H1 (cell line): Measurements from ENCODE around the gene TMEM14B. TPM values are rescaled to one million over a fixed set of nuclear protein-coding genes. Genes with fewer than 3 reads are reported as not detected.

ENCODE experiments used
- CTCF ChIA-PET: fragments of 300-600 bp; sonication (Branson Sonifier 250); formaldehyde crosslinking; loops from one replicate; lab custom pipeline; 2021; ENCODE audit not compliant: partially characterized antibody; lab: Charles Lee
- POLR2A ChIA-PET: fragments of 300-600 bp; sonication (Branson Sonifier 250); formaldehyde crosslinking; loops from one replicate; lab custom pipeline; 2021; ENCODE audit warnings: inconsistent platforms; ENCODE audit not compliant: partially characterized antibody; lab: Charles Lee
- DNase-seq, 2 experiments: peaks; one replicate each; pipeline versions ENCODE4 v3.0.0 to v3.0.0-alpha.2; 2010 to 2022; ENCODE audit warnings: low spot score in 2 of 2, low read depth in 1 of 2, mixed read lengths in 1 of 2
- FAIRE-seq: peaks from 2 replicates; lab custom pipeline; 2011; peaks lifted over from hg19 to GRCh38; lab: Jason Lieb, UNC
- H2AFZ ChIP-seq: 2 replicates; pipeline ENCODE4 v1.8.1; 2012; ENCODE audit warnings: low read length, inconsistent platforms
- H2AK5ac ChIP-seq: 2 replicates; pipeline ENCODE4 v1.6.1; 2013; ENCODE audit warnings: low read depth, low read length
- H2BK120ac ChIP-seq: replicated peaks from 2 replicates; pipeline ENCODE3; 2013; ENCODE audit warnings: low read depth, low read length, inconsistent platforms
- H2BK12ac ChIP-seq: 2 replicates; pipeline ENCODE4 v1.6.1; 2013; ENCODE audit warnings: low read depth, low read length
- H2BK15ac ChIP-seq: 2 replicates; pipeline ENCODE4 v1.6.1; 2013; ENCODE audit warnings: low read length
- H2BK20ac ChIP-seq: 2 replicates; pipeline ENCODE4 v1.6.1; 2013; ENCODE audit warnings: low read length
- H2BK5ac ChIP-seq: 2 replicates; pipeline ENCODE4 v1.6.1; 2013; ENCODE audit warnings: low read depth, low read length
- H3K14ac ChIP-seq: 2 replicates; pipeline ENCODE4 v1.6.1; 2013; ENCODE audit warnings: inconsistent platforms; ENCODE audit not compliant: insufficient read length
- H3K18ac ChIP-seq: 2 replicates; pipeline ENCODE4 v1.6.1; 2013; ENCODE audit warnings: low read length; ENCODE audit errors: extremely low read depth
- H3K23ac ChIP-seq: 2 replicates; pipeline ENCODE4 v1.6.1; 2013; ENCODE audit warnings: inconsistent platforms; ENCODE audit not compliant: insufficient read length
- H3K23me2 ChIP-seq: 2 replicates; pipeline ENCODE4 v1.6.1; 2013; ENCODE audit warnings: low read depth, low read length
- H3K27ac ChIP-seq: 2 replicates; pipeline ENCODE4 v1.6.1; 2011; ENCODE audit warnings: low read depth, low read length, inconsistent platforms
- H3K27me3 ChIP-seq, 4 experiments: replicated peaks in 1 of 4; 1 replicate in 1 of 4; 2 replicates in 3 of 4; pipeline versions ENCODE4 v1.6.1 to v1.8.1; 2011 to 2013; ENCODE audit warnings: low read length in 3 of 4, mild to moderate bottlenecking in 3 of 4, inconsistent platforms in 2 of 4, mixed read lengths in 2 of 4, moderate library complexity in 1 of 4; ENCODE audit not compliant: control insufficient read depth in 3 of 4, insufficient read depth in 3 of 4; ENCODE audit errors: extremely low read depth in 1 of 4
- H3K36me3 ChIP-seq, 4 experiments: 2 replicates each; pipeline versions ENCODE4 v1.6.1 to v1.8.1; 2011 to 2013; ENCODE audit warnings: mild to moderate bottlenecking in 4 of 4, low read length in 3 of 4, moderate library complexity in 2 of 4, control low read depth in 1 of 4, inconsistent platforms in 1 of 4; ENCODE audit not compliant: insufficient read depth in 4 of 4, control insufficient read depth in 2 of 4
- H3K4ac ChIP-seq: replicated peaks from 2 replicates; pipeline ENCODE3; 2013; ENCODE audit warnings: low read length, low read depth, mixed read lengths, inconsistent platforms; ENCODE audit not compliant: insufficient read length
- H3K4me1 ChIP-seq, 4 experiments: replicated peaks in 1 of 4; 1 replicate in 1 of 4; 2 replicates in 3 of 4; pipeline versions ENCODE4 v1.6.1 to v1.8.1; 2011 to 2013; ENCODE audit warnings: low read length in 3 of 4, inconsistent platforms in 2 of 4, mixed read lengths in 1 of 4; ENCODE audit not compliant: insufficient read depth in 4 of 4, control insufficient read depth in 3 of 4
- H3K4me2 ChIP-seq, 2 experiments: 2 replicates each; pipeline versions ENCODE4 v1.6.1 to v1.8.1; 2011 to 2013; ENCODE audit warnings: low read depth in 2 of 2, low read length in 2 of 2, control low read depth in 1 of 2, inconsistent platforms in 1 of 2, mild to moderate bottlenecking in 1 of 2; ENCODE audit not compliant: insufficient read depth in 1 of 2
- H3K4me3 ChIP-seq, 4 experiments: fragments of 200-600, 300-600 bp in 1 of 4; sonication (generic), shearing (Covaris generic), sonication (Bioruptor Twin) in 1 of 4; 2 replicates each; pipeline versions ENCODE4 v1.5.1 to v1.8.1; 2011 to 2016; ENCODE audit warnings: low read length in 4 of 4, low read depth in 3 of 4, control low read depth in 2 of 4, inconsistent platforms in 2 of 4, mild to moderate bottlenecking in 2 of 4, mixed read lengths in 1 of 4, moderate library complexity in 1 of 4; ENCODE audit not compliant: insufficient read depth in 2 of 4; ENCODE audit errors: extremely low read depth in 1 of 4
- H3K56ac ChIP-seq: replicated peaks from 2 replicates; pipeline ENCODE3; 2013; ENCODE audit warnings: low read depth, mild to moderate bottlenecking, mixed read lengths, low read length, inconsistent platforms; ENCODE audit not compliant: insufficient read length
- H3K79me1 ChIP-seq: 2 replicates; pipeline ENCODE4 v1.6.1; 2013; ENCODE audit warnings: low read depth, low read length, control low read depth
- H3K79me2 ChIP-seq, 2 experiments: 2 replicates each; pipeline versions ENCODE4 v1.6.1 to v1.8.1; 2012 to 2013; ENCODE audit warnings: low read length in 2 of 2, mild to moderate bottlenecking in 2 of 2, inconsistent platforms in 1 of 2; ENCODE audit not compliant: insufficient read depth in 2 of 2, control insufficient read depth in 1 of 2
- H3K9ac ChIP-seq, 4 experiments: replicated peaks in 1 of 4; 1 replicate in 1 of 4; 2 replicates in 3 of 4; pipeline versions ENCODE4 v1.6.1 to v1.8.1; 2011 to 2013; ENCODE audit warnings: low read depth in 3 of 4, low read length in 3 of 4, control low read depth in 2 of 4, mild to moderate bottlenecking in 2 of 4, moderate library complexity in 2 of 4, inconsistent platforms in 1 of 4; ENCODE audit errors: extremely low read depth in 1 of 4
- H3K9me3 ChIP-seq, 2 experiments: 2 replicates each; pipeline versions ENCODE4 v1.6.1 to v1.8.1; 2012 to 2013; ENCODE audit warnings: mild to moderate bottlenecking in 2 of 2, moderate library complexity in 2 of 2, control low read depth in 1 of 2, inconsistent platforms in 1 of 2, low read depth in 1 of 2, low read length in 1 of 2, mixed read lengths in 1 of 2; ENCODE audit not compliant: insufficient read depth in 2 of 2
- H4K20me1 ChIP-seq, 2 experiments: replicated peaks in 1 of 2; 2 replicates each; pipeline versions ENCODE3 to v1.8.1; 2011 to 2013; ENCODE audit warnings: inconsistent platforms in 2 of 2, low read length in 2 of 2, mild to moderate bottlenecking in 1 of 2; ENCODE audit not compliant: insufficient read depth in 2 of 2, control insufficient read depth in 1 of 2
- H4K5ac ChIP-seq: 2 replicates; pipeline ENCODE4 v1.6.1; 2013; ENCODE audit warnings: low read length, low read depth, mixed read lengths, inconsistent platforms; ENCODE audit not compliant: insufficient read length
- H4K8ac ChIP-seq: 2 replicates; pipeline ENCODE4 v1.8.0; 2013; ENCODE audit warnings: mild to moderate bottlenecking, moderate library complexity, low read length, inconsistent platforms; ENCODE audit not compliant: insufficient read depth; ENCODE audit errors: extremely low read depth
- H4K91ac ChIP-seq: replicated peaks from 2 replicates; pipeline ENCODE3; 2013; ENCODE audit warnings: low read length, mixed read lengths, inconsistent platforms; ENCODE audit not compliant: insufficient read length
- CEBPB ChIP-seq: IDR thresholded peaks from 2 replicates; pipeline ENCODE4 v1.6.1; 2012; ENCODE audit warnings: low read depth, low read length
- EGR1 ChIP-seq: IDR thresholded peaks from 2 replicates; pipeline ENCODE4 v1.6.1; 2011; ENCODE audit warnings: low read depth, low read length, borderline replicate concordance
- HDAC2 ChIP-seq, 2 experiments: fragments of 300-600 bp in 1 of 2; sonication (generic) in 1 of 2; IDR thresholded peaks; 2 replicates each; pipeline ENCODE4 v1.6.1; 2011 to 2012; ENCODE audit warnings: low read depth in 2 of 2, low read length in 2 of 2, mild to moderate bottlenecking in 2 of 2, moderate library complexity in 2 of 2, borderline replicate concordance in 1 of 2, inconsistent platforms in 1 of 2
- PHF8 ChIP-seq: fragments of 200-600 bp; sonication (generic); conservative IDR thresholded peaks from 2 replicates; pipeline ENCODE4 v1.7.1; 2012; ENCODE audit warnings: low read depth, mild to moderate bottlenecking, inconsistent platforms, low read length, moderate library complexity
- POLR2A ChIP-seq, 2 experiments: IDR thresholded peaks; 1 replicate in 1 of 2; 2 replicates in 1 of 2; pipeline ENCODE4 v1.6.1; 2011; ENCODE audit warnings: low read depth in 2 of 2, low read length in 2 of 2, mild to moderate bottlenecking in 2 of 2; ENCODE audit errors: control extremely low read depth in 1 of 2
- RBBP5 ChIP-seq: IDR thresholded peaks from 2 replicates; pipeline ENCODE4 v1.7.1; 2012; ENCODE audit warnings: low read depth, mild to moderate bottlenecking, inconsistent platforms, low read length, moderate library complexity, borderline replicate concordance
- RFX5 ChIP-seq: IDR thresholded peaks from 2 replicates; pipeline ENCODE4 v1.6.1; 2011; ENCODE audit warnings: low read depth, low read length, improper control_type of control experiment, borderline replicate concordance
- RXRA ChIP-seq: IDR thresholded peaks from 2 replicates; pipeline ENCODE4 v1.6.1; 2011; ENCODE audit warnings: low read depth, mild to moderate bottlenecking, low read length, moderate library complexity; ENCODE audit not compliant: insufficient read depth
- SAP30 ChIP-seq: fragments of 300-600 bp; sonication (generic); IDR thresholded peaks from 2 replicates; pipeline ENCODE4 v1.7.1; 2012; ENCODE audit warnings: low read length, moderate library complexity, mild to moderate bottlenecking, inconsistent platforms; ENCODE audit not compliant: insufficient read depth, insufficient replicate concordance
- SIX5 ChIP-seq: IDR thresholded peaks from 2 replicates; pipeline ENCODE4 v1.6.1; 2011; ENCODE audit warnings: mild to moderate bottlenecking, low read depth, low read length
- TBP ChIP-seq: IDR thresholded peaks from 2 replicates; pipeline ENCODE4 v1.6.1; 2011; ENCODE audit warnings: low read depth, low read length, improper control_type of control experiment
- TCF12 ChIP-seq: IDR thresholded peaks from 2 replicates; pipeline ENCODE4 v1.6.1; 2011; ENCODE audit warnings: low read depth, mild to moderate bottlenecking, low read length
- WGBS, 2 experiments: shearing (Covaris generic) in 1 of 2; methylation state at CpG; one replicate each; pipeline versions ENCODE4 v1.1.6 to v1.1.7; 2013 to 2015; ENCODE audit warnings: low lambda C conversion rate in 2 of 2, mixed read lengths in 2 of 2, inconsistent platforms in 1 of 2, low coverage in 1 of 2, missing lambda C conversion rate in 1 of 2; ENCODE audit not compliant: insufficient replicate concordance in 2 of 2, insufficient coverage in 1 of 2, insufficient read length in 1 of 2; ENCODE audit errors: extremely low coverage in 1 of 2, missing lambda C conversion rate in 1 of 2; 5-methylcytosine and 5-hydroxymethylcytosine counted together
- polyA plus RNA-seq, 7 experiments: library from polyadenylated mRNA; depleted of rRNA in 3 of 7; stranded (reverse) in 5 of 7; unstranded in 2 of 7; fragments of >200 nt in 5 of 7; fragments of 200-250 nt in 2 of 7; gene quantifications; 1 replicate in 5 of 7; 2 replicates in 1 of 7; 4 replicates in 1 of 7; pipeline versions ENCODE4 v1.2.1 to v1.2.3, GENCODE V29; 2011 to 2013; ENCODE audit warnings: missing spikeins in 2 of 7, mixed read lengths in 2 of 7
- total RNA-seq: library from RNA; stranded (reverse); fragmentation: NEBNext Ultra II Directional; extraction: Animal tissue kit (Norgen Biotek cat#: 25700); gene quantifications from 2 replicates; pipeline ENCODE4 v1.2.1, GENCODE V29; 2021
- TF ChIP-seq, protein P1 (sequence below): IDR thresholded peaks from 2 replicates; pipeline ENCODE4 v1.6.1; 2011; ENCODE audit warnings: low read length, improper control_type of control experiment

TMEM14B gene
- total and polyA plus RNA-seq, 2 of the 8 experiments (the other 6 are each of a cell fraction or from before 2014, with no cell fraction given): 84.6 to 109 TPM

DNA sequence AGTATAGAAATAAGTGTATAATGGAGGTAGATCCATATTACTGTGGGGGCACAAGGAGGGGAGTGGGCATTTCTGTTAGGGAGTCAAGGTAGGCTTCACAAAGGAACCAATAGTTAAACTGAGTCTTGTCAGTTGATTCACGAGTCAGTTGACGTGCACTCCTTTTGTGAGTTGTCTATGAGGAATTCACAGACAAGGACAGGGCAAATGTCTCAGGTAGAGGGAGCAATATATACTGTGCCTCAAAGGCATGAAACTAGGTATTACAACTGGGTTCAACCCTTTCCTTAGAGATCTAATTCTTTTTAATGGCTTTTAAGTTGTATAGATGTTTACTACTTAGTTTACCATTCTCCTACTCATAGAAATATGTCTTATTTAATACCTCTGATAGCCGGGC, 13.7 kb upstream of the TMEM14B start:
- Histone ChIP-seq H3K18ac (no peak overlapping the region), H3K23ac (no peak overlapping the region), H4K20me1 (peaks cover 0 to 1% of the 10 kb centered on the region in 2 experiments), H3K14ac (no peak overlapping the region), H2BK15ac (no peak overlapping the region), H3K56ac (no peak overlapping the region), H3K9me3 (no peaks in the 10 kb centered on the region), H3K79me2 (no peaks in the 10 kb centered on the region), H3K23me2 (no peaks in the 10 kb centered on the region), H3K27ac (no peak overlapping the region), H2AK5ac (no peak overlapping the region), H4K5ac (no peak overlapping the region), H2BK12ac (no peak overlapping the region), H4K91ac (no peak overlapping the region), H3K36me3 (peaks cover 3 to 33% (median 21%) of the 10 kb centered on the region in 4 experiments), H3K27me3 (no peaks in the 10 kb centered on the region), H2BK20ac (no peak overlapping the region), H3K4ac (no peak overlapping the region), H2BK120ac (no peak overlapping the region), H3K4me2 (no peak overlapping the region), H3K4me1 (no peaks in the 10 kb centered on the region)
- ChIA-PET CTCF (interaction anchor here (2.6 kb wide), 1 partner anchor 10 kb away, joined by 7 read pairs; no protein-coding TSS in a partner anchor), POLR2A (interaction anchor here (0.6 to 2.8 kb wide), 4 partner anchors 9 to 23 kb away, joined by 4 to 15 read pairs (median 8); partner anchors contain the start of gene TMEM14C)
- FAIRE-seq: no peak
- 88% methylated on average over 3 of the region's 3 CpGs; no CpG with 5 or more reads in 1 of the 2 experiments for WGBS, 2 experiments
- TF ChIP-seq RBBP5: no peak
- TF ChIP-seq RFX5: no peak
- no peak for TF ChIP-seq EGR1
- TF ChIP-seq PHF8: no peak
- no peak for TF ChIP-seq HDAC2 (IDR thresholded peaks at IDR 0.05; ENCODE audit: borderline replicate concordance in 1 of 2, low read depth in 2 of 2, low read length in 2 of 2)
- TF ChIP-seq CEBPB: no peak
- TF ChIP-seq POLR2A (IDR thresholded peaks at IDR 0.05; ENCODE audit: control extremely low read depth in 1 of 2, low read depth in 2 of 2, low read length in 2 of 2): no peak
- no peak for TF ChIP-seq TBP
- no peak for TF ChIP-seq RXRA
- TF ChIP-seq SIX5: no peak
- no peak for TF ChIP-seq TCF12
- no peak for TF ChIP-seq SAP30
- TF ChIP-seq, protein P1, sequence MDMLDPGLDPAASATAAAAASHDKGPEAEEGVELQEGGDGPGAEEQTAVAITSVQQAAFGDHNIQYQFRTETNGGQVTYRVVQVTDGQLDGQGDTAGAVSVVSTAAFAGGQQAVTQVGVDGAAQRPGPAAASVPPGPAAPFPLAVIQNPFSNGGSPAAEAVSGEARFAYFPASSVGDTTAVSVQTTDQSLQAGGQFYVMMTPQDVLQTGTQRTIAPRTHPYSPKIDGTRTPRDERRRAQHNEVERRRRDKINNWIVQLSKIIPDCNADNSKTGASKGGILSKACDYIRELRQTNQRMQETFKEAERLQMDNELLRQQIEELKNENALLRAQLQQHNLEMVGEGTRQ: no peak
- TF ChIP-seq, all 59 proteins: peak for 0
- DNase-seq: no peak
- Histone ChIP-seq H2BK5ac (no peak overlapping the region), H3K79me1 (no peaks in the 10 kb centered on the region), H2AFZ (no peak overlapping the region), H4K8ac (no peak overlapping the region), H3K4me3 (no peak overlapping the region), H3K9ac (no peak overlapping the region)
